ENCODE measurements around the gene SPIN1.

DNA sequence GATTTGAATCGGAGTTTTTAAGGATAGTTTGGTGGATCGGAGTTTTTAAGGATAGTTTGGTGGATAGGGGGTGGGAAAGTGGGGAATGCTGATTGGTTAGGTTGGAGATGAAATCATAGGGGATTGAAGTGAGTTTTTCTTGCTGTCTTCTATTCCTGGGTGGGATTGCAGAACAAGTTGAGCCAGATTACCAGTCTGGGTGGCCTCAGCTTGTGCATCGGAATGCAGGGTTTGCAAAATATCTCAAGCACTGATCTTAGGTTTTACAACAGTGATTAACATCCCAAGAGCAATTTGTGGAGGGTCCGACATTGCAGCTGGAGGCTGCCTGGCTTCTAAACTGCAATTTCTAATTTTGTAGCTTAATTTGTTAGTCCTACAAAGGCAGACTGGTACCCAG lies 123.7 kb downstream of the SPIN1 start:
- TF ChIP-seq TAF1 (IDR thresholded peaks at IDR 0.05; ENCODE audit: low read depth) (no peak), REST (IDR thresholded peaks at IDR 0.05; ENCODE audit: low read depth) (no peak), RAD21 (IDR thresholded peaks at IDR 0.05; ENCODE audit: low read depth) (no peak), FOXM1 (IDR thresholded peaks at IDR 0.05; ENCODE audit: borderline replicate concordance, low read depth) (no peak), CREB1 (IDR thresholded peaks at IDR 0.05; ENCODE audit: low read depth) (no peak), TEAD4 (IDR thresholded peaks at IDR 0.05) (no peak), EGR1 (IDR thresholded peaks at IDR 0.05) (no peak), EP300 (IDR thresholded peaks at IDR 0.05; ENCODE audit: borderline replicate concordance) (no peak), YY1 (IDR thresholded peaks at IDR 0.05; ENCODE audit: low read depth) (no peak), TCF12 (IDR thresholded peaks at IDR 0.05; ENCODE audit: low read depth) (no peak), MAX (IDR thresholded peaks at IDR 0.05) (no peak)
